ENCODE data around the gene MEOX1.
A peak's percentile ranks its signal among the peaks of the same experiment; 100 is the strongest.

The MEOX1 gene

GRCh38 chr17:43650471-43650870 lies 11.3 kb downstream of the MEOX1 start:
- no peak for DNase-seq

GRCh38 chr17:43648916-43649315 lies 12.8 kb downstream of the MEOX1 start:
- no peak for DNase-seq

GRCh38 chr17:43645765-43646481 lies 15.8 kb downstream of the MEOX1 start:
- DNase-seq: peak; percentile 32

- no peak for DNase-seq
Measured at GRCh38 chr17:43645450-43645764, 16.3 kb downstream of the MEOX1 start.

- DNase-seq: no peak
Measured at GRCh38 chr17:43644081-43644480, 17.6 kb downstream of the MEOX1 start.

- no peak for DNase-seq
Measured at GRCh38 chr17:43641416-43641815, 20.3 kb downstream of the MEOX1 start.

GRCh38 chr17:43640491-43641252 lies 21.1 kb downstream of the MEOX1 start:
- DNase-seq: no peak

GRCh38 chr17:43637563-43638323 lies 24.0 kb downstream of the MEOX1 start:
- no peak for DNase-seq

GRCh38 chr17:43636426-43636825 lies 25.3 kb downstream of the MEOX1 start:
- no peak for DNase-seq

GRCh38 chr17:43634591-43635125 lies 27.1 kb downstream of the MEOX1 start:
- no peak for DNase-seq

GRCh38 chr17:43632221-43632620 lies 29.5 kb downstream of the MEOX1 start:
- no peak for DNase-seq

GRCh38 chr17:43631429-43631828 lies 30.3 kb downstream of the MEOX1 start:
- no peak for DNase-seq

GRCh38 chr17:43628089-43628650 lies 33.6 kb downstream of the MEOX1 start:
- DNase-seq: no peak

- DNase-seq: no peak
Measured at GRCh38 chr17:43627653-43628052, 34.1 kb downstream of the MEOX1 start.

GRCh38 chr17:43626023-43626422 lies 35.7 kb downstream of the MEOX1 start:
- DNase-seq: no peak

GRCh38 chr17:43625606-43626005 lies 36.1 kb downstream of the MEOX1 start:
- DNase-seq: no peak

GRCh38 chr17:43620581-43620980 lies 41.1 kb downstream of the MEOX1 start:
- no peak for DNase-seq

- DNase-seq: no peak
Measured at GRCh38 chr17:43620147-43620546, 41.6 kb downstream of the MEOX1 start.

GRCh38 chr17:43619705-43620104 lies 42.0 kb downstream of the MEOX1 start:
- no peak for DNase-seq

- DNase-seq: no peak
Measured at GRCh38 chr17:43618276-43618675, 43.4 kb downstream of the MEOX1 start.

- no peak for DNase-seq
Measured at GRCh38 chr17:43616852-43617251, 44.9 kb downstream of the MEOX1 start.

- DNase-seq: no peak
Measured at GRCh38 chr17:43616421-43616820, 45.3 kb downstream of the MEOX1 start.

- no peak for DNase-seq
Measured at GRCh38 chr17:43616029-43616351, 45.7 kb downstream of the MEOX1 start.
